Heart right ventricle (tissue), 16 donors: Measurements from ENCODE around the gene RAPGEF2. TPM values are rescaled to one million over a fixed set of nuclear protein-coding genes. Genes with fewer than 3 reads are reported as not detected.

Experiments
- ATAC-seq, 8 donors: fragments of 200-7000 bp; cut with Tn5 transposase; one replicate each; pipeline ENCODE4 v1.9.1; 2020; ENCODE audit warnings: mild to moderate bottlenecking in 8 of 8, moderate library complexity in 8 of 8, moderate number of reproducible peaks in 1 of 8
- DNase-seq, 2 donors: peaks; one replicate each; pipeline ENCODE4 v3.0.0-alpha.2; 2020
- H3K27ac ChIP-seq, 10 donors: fragments of 200-600 bp; sonication (generic) in 2 of 10; one replicate each; pipeline versions ENCODE4 v1.5.0 to v1.8.0; 2020 to 2022; ENCODE audit warnings: mild to moderate bottlenecking in 3 of 10
- H3K27me3 ChIP-seq, 7 donors: fragments of 200-600 bp; one replicate each; pipeline ENCODE4 v1.8.0; 2021 to 2022; ENCODE audit warnings: mild to moderate bottlenecking in 2 of 7
- H3K36me3 ChIP-seq, 9 donors: fragments of 200-600 bp; sonication (generic) in 1 of 9; one replicate each; pipeline versions ENCODE4 v1.5.0 to v1.8.0; 2020 to 2022; ENCODE audit warnings: mild to moderate bottlenecking in 2 of 9
- H3K4me1 ChIP-seq, 9 donors: fragments of 200-600 bp; sonication (generic) in 1 of 9; one replicate each; pipeline versions ENCODE4 v1.5.0 to v1.8.0; 2020 to 2022; ENCODE audit warnings: mild to moderate bottlenecking in 4 of 9
- H3K4me3 ChIP-seq, 10 donors: fragments of 200-600 bp; sonication (generic) in 2 of 10; one replicate each; pipeline versions ENCODE4 v1.5.0 to v1.8.0; 2020 to 2022; ENCODE audit warnings: mild to moderate bottlenecking in 7 of 10, moderate library complexity in 2 of 10
- H3K9me3 ChIP-seq, 11 donors: fragments of 200-600 bp in 10 of 11; sonication (generic) in 2 of 11; one replicate each; pipeline versions ENCODE4 v1.5.0 to v1.8.0; 2013 to 2022; ENCODE audit warnings: mild to moderate bottlenecking in 2 of 11, control low read depth in 1 of 11, moderate library complexity in 1 of 11
- WGBS, 2 donors: extraction: QIAGEN DNeasy Blood & Tissue Kit; methylation state at CpG; one replicate each; pipeline ENCODE4 v1.1.7; 2013; ENCODE audit warnings: inconsistent platforms in 1 of 2; 5-methylcytosine and 5-hydroxymethylcytosine counted together
- intact Hi-C, 10 donors: fragments of 100-400 bp; cut with DNase I; formaldehyde crosslinking; loops; one replicate each; pipeline versions ENCODE4 v1.11.1 to v1.14.2; 2022
- polyA plus RNA-seq, 2 donors: library from polyadenylated mRNA; stranded (reverse); fragments of 200-250 nt; gene quantifications; one replicate each; pipeline ENCODE4 v1.2.3, GENCODE V29; 2013
- total RNA-seq, 10 donors: library from RNA; stranded (reverse); fragmentation: NEBNext Ultra II Directional in 3 of 10; extraction: Animal tissue kit (Norgen Biotek cat#: 25700) in 3 of 10; gene quantifications; one replicate each; pipeline versions ENCODE4 v1.2.1 to v1.2.4, GENCODE V29; 2021 to 2023
- TF ChIP-seq, protein P1 (sequence below), 9 donors: fragments of 200-600 bp; sonication (generic) in 2 of 9; IDR thresholded peaks; one replicate each; pipeline versions ENCODE4 v1.5.0 to v1.8.0; 2021 to 2022; ENCODE audit warnings: antibody characterized with exemption in 9 of 9, mild to moderate bottlenecking in 5 of 9, moderate library complexity in 1 of 9
- donor health status: Arrhythmogenic right ventricular cardiomyopathy.
- donor health status: ischemic (EF 13 %, LVEDD 7.1; RV severe dilation, severe dysfunction).
- donor health status: healthy with polysubstance abuse.
- donor health status: DM: no; HTN: yes; CAD: no.
- donor health status: DM: no; HTN: no; CAD: no.
- donor health status: ischemic (EF 25% LVEDD 6.9; RV normal size, moderate dysfunction).
- donor health status: ischemic (EF 25% LVEDD 5.7; RV mildly dilated, moderate dysfunction).
- donor health status: healthy.
- donor health status: DM: yes; HTN: yes; CAD: no.
- donor health status: Ischemic cardiomyopathy.
- donor health status: ischemic (EF 35%, LVEDD 5.7; RV mildly dilated, moderate dysfunction).
- donor health status: nonischemic (EF 11% LVEDD 7.7; RV severe dilation, severe dysfunction).
- donor health status: DM: yes; HTN: yes; CAD: no.
- donor health status: PGD.
- donor health status: ischemic (EF 29% LVEDD 5.4; RV normal size, mild dysfunction).
- donor health status: nonischemic (EF 23%, LVEDD 6.1; RV moderate dilation, normal function).

RAPGEF2 gene
- total and polyA plus RNA-seq, 12 donors, result 9.2 to 68.8 (median 53.7) TPM

DNA sequence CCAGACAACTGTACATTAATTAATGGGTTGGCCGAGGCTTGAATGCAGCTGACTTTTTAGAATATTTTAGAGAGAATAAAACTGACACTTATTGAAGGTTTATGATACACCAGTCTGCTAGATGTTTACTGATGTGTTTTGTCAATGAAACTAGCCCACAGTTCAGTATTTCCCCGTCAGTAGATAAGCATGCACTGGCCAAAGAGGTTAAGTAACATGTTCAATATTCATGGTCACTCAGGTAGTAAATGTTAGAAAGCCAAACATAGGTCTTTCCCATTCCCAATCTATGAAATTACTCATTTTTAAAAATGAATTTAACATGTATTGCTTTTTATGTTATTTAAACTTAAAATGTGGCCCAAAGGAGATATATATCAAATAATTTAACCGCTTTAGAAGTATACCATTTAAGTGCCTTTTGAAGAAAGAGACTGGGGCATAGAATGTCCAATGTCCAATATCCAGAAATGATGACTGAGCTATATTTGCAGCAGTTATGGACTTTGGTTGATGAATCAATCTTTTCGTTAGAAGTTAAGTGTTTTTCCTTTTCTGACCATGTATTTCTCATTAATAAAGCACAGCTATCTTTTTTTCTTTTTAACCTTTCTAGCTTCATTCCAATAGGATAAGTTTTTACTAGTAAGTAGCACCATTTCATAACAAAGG is 156.1 kb downstream of the RAPGEF2 start:
- no peak for DNase-seq

DNA sequence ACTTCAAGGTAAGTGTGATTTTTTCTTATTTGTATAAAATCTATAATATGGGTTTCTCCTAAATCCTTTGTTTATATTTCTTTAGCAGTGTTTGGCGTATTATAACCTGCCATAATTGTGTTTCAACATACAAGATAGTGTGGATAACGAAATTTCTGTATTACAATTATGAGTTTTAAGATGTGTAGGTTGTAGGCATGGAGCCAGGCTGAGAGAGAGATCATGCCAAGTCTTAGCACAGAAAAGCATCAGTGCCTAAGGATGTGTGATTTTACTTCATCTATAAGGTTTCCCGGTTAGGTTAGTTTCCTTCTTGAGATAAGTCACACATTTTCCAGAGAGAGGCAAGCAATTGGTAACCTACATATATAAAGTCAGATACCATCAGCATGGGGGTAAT is 161.2 kb downstream of the RAPGEF2 start:
- WGBS, 2 donors, result 92 to 94% methylated on average over 3 of the region's 3 CpGs
- no peak for DNase-seq
- no peaks in the 10 kb centered on the region for H3K27me3 ChIP-seq
- peaks cover 0 to 77% (median 49%) of the 10 kb centered on the region in 9 donors for H3K4me1 ChIP-seq
- intact Hi-C loops, result no loop called here
- no peaks in the 10 kb centered on the region for H3K9me3 ChIP-seq
- H3K27ac ChIP-seq, result no peak overlapping the region
- H3K36me3 ChIP-seq, result peaks cover 0 to 7% (median 0%) of the 10 kb centered on the region in 9 donors
- TF ChIP-seq, protein P1, sequence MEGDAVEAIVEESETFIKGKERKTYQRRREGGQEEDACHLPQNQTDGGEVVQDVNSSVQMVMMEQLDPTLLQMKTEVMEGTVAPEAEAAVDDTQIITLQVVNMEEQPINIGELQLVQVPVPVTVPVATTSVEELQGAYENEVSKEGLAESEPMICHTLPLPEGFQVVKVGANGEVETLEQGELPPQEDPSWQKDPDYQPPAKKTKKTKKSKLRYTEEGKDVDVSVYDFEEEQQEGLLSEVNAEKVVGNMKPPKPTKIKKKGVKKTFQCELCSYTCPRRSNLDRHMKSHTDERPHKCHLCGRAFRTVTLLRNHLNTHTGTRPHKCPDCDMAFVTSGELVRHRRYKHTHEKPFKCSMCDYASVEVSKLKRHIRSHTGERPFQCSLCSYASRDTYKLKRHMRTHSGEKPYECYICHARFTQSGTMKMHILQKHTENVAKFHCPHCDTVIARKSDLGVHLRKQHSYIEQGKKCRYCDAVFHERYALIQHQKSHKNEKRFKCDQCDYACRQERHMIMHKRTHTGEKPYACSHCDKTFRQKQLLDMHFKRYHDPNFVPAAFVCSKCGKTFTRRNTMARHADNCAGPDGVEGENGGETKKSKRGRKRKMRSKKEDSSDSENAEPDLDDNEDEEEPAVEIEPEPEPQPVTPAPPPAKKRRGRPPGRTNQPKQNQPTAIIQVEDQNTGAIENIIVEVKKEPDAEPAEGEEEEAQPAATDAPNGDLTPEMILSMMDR (IDR thresholded peaks at IDR 0.05), result no peak
- ATAC-seq, result no peak
- H3K4me3 ChIP-seq, result no peak overlapping the region

More for the DNA sequence above, 156.1 kb downstream of the RAPGEF2 start:
- peaks cover 0 to 22% (median 0%) of the 10 kb centered on the region in 9 donors for H3K36me3 ChIP-seq
- peak overlapping the region in 6 of 10 donors; percentile 9 to 32 (median 16) for H3K27ac ChIP-seq
- ATAC-seq, result no peak
- intact Hi-C loops, result no loop called here
- no peak overlapping the region for H3K4me3 ChIP-seq
- peaks cover 0 to 53% (median 26%) of the 10 kb centered on the region in 9 donors for H3K4me1 ChIP-seq
- TF ChIP-seq, protein P1 (IDR thresholded peaks at IDR 0.05), result no peak
- H3K27me3 ChIP-seq, result no peaks in the 10 kb centered on the region
- WGBS, 2 donors, result 82 to 86% methylated on average over 4 of the region's 4 CpGs
- no peaks in the 10 kb centered on the region for H3K9me3 ChIP-seq

DNA sequence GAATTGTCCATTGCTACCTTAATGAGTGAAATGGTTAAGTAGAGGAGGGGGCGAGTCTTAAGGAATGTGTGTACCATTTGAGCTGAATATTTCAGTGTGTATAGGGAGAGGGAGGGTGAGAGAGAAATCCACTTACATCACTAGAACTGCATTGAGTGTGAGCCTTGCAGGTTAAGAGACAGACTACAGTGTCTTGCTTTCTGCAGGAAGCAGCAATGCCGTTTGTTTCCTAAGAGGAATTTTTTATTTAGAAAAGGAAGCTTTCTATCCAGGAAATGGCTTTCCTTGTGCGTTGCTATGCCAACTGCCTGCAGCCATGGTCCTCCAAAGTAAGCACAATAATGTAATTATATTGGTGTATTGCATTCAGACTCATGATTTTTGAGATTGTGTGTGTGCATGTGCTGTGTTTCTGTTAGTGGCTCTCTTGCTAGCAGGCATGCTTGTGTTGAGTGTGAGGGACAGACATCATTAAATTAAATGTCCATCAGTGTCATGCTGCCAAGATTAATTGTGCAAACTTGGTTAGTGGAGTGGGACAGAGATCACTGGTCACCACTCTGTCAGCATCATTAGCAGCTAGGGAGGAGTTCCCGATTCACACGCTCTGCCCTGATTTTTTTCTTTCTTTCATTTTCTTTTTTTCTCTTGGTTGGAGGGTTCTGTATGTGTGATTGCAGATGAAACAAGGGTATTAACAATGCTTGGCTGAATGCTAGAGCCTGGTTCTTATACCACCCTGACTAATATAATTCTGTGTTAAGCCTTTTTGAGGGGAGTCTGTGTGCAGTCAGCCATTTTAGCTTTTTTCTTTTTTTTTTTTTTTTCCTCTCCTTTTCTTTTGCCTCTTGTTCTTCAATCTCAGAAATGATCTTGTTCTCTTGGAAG is 164.3 kb downstream of the RAPGEF2 start:
- intact Hi-C loops, result no loop called here
- no peaks in the 10 kb centered on the region for H3K36me3 ChIP-seq
- TF ChIP-seq, protein P1 (IDR thresholded peaks at IDR 0.05), result no peak
- DNase-seq, result no peak
- peak overlapping the region in 9 of 10 donors; percentile 6 to 42 (median 37) for H3K4me3 ChIP-seq
- no peaks in the 10 kb centered on the region for H3K27me3 ChIP-seq
- peak; percentile 29 to 64 (median 52) for ATAC-seq
- H3K4me1 ChIP-seq, result peaks cover 5 to 91% (median 72%) of the 10 kb centered on the region in 9 donors
- no peaks in the 10 kb centered on the region for H3K9me3 ChIP-seq
- WGBS, 2 donors, result 13 to 14% methylated on average over 5 of the region's 5 CpGs
- H3K27ac ChIP-seq, result peak overlapping the region; percentile 17 to 73 (median 56)

DNA sequence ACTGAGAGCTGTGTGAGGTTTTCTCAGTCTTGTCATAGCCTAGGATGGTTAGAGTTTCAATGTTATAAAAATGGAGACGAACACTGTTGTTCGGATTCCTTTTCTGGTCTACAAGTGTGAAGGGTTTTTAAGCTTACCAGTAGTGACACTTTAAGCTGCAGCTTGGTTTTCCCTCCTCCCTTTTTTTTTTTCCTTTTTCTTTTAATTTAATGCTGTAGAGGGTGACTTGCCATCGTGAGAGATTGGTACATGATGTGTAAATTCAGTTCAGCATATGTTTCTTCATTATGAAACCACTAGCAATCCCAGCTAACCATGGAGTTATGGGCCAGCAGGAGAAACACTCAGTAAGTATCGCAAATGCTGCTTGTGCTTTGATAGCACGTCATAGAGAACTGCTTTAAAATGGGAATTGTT is 165.0 kb downstream of the RAPGEF2 start:
- 32 to 38% methylated on average over 5 of the region's 5 CpGs for WGBS, 2 donors
- peak in 6 of 8 donors; percentile 14 to 47 (median 38) for ATAC-seq
- TF ChIP-seq, protein P1 (IDR thresholded peaks at IDR 0.05), result no peak
- no peaks in the 10 kb centered on the region for H3K27me3 ChIP-seq
- H3K4me1 ChIP-seq, result peaks cover 5 to 91% (median 72%) of the 10 kb centered on the region in 9 donors
- intact Hi-C loops, result no loop called here
- no peaks in the 10 kb centered on the region for H3K36me3 ChIP-seq
- peak overlapping the region; percentile 17 to 73 (median 56) for H3K27ac ChIP-seq
- H3K4me3 ChIP-seq, result peak overlapping the region in 9 of 10 donors; percentile 6 to 42 (median 37)
- DNase-seq, result no peak
- no peaks in the 10 kb centered on the region for H3K9me3 ChIP-seq
